Chondrocyte (in vitro differentiated cells): ENCODE data around the gene MRPL11. TPM values are rescaled to one million over a fixed set of nuclear protein-coding genes. Genes with fewer than 3 reads are reported as not detected.
A peak's percentile ranks its signal among the peaks of the same experiment; 100 is the strongest.

Experiments
- DNase-seq: peaks from one replicate; pipeline ENCODE4 v3.0.0; 2021; ENCODE audit warnings: mixed read lengths, low spot score
- H3K27ac Mint-ChIP-seq: one replicate; pipeline ENCODE4 v1.8.0; 2021; ENCODE audit warnings: mild to moderate bottlenecking, moderate library complexity, mixed read lengths; ENCODE audit not compliant: unreplicated experiment
- H3K27me3 Mint-ChIP-seq: 2 replicates; pipeline ENCODE4 v1.8.0; 2021; ENCODE audit warnings: low read depth, mixed read lengths
- H3K36me3 Mint-ChIP-seq: 2 replicates; pipeline ENCODE4 v1.8.0; 2021; ENCODE audit warnings: low read depth, mixed read lengths
- H3K4me1 Mint-ChIP-seq: 2 replicates; pipeline ENCODE4 v1.8.0; 2021; ENCODE audit warnings: low read depth, mild to moderate bottlenecking, mixed read lengths
- H3K4me3 Mint-ChIP-seq: one replicate; pipeline ENCODE4 v1.8.0; 2021; ENCODE audit warnings: mild to moderate bottlenecking, moderate library complexity, mixed read lengths; ENCODE audit not compliant: unreplicated experiment
- H3K9me3 Mint-ChIP-seq: 2 replicates; pipeline ENCODE4 v1.8.0; 2021; ENCODE audit warnings: low read depth, mixed read lengths
- CTCF ChIP-seq: fragments of 200-600 bp; sonication (generic); IDR thresholded peaks from 2 replicates; pipeline ENCODE4 v1.5.0; 2021; ENCODE audit warnings: antibody characterized with exemption, mild to moderate bottlenecking, moderate library complexity
- total RNA-seq: library from RNA; stranded (reverse); gene quantifications from 3 replicates; pipeline ENCODE4 v1.2.1, GENCODE V29; 2021

The MRPL11 gene
- total RNA-seq, 1 donor from 2014 or later = 30.9 TPM

- no peak overlapping the region for H3K4me3 Mint-ChIP-seq
- H3K36me3 Mint-ChIP-seq = no peaks in the 10 kb centered on the region
- no peak for DNase-seq
- peaks cover 37% of the 10 kb centered on the region for H3K27me3 Mint-ChIP-seq
- no peak for TF ChIP-seq CTCF
- peaks cover 26% of the 10 kb centered on the region for H3K4me1 Mint-ChIP-seq
- no peak overlapping the region for H3K27ac Mint-ChIP-seq
- H3K9me3 Mint-ChIP-seq = no peaks in the 10 kb centered on the region
Measured at GRCh38 chr11:66407651-66408050, 31.0 kb downstream of the MRPL11 start.

- Mint-ChIP-seq H3K4me1 (no peaks in the 10 kb centered on the region), H3K4me3 (no peak overlapping the region), H3K9me3 (no peaks in the 10 kb centered on the region), H3K27me3 (peaks cover 8% of the 10 kb centered on the region), H3K36me3 (no peaks in the 10 kb centered on the region), H3K27ac (no peak overlapping the region)
- DNase-seq = no peak
- TF ChIP-seq CTCF = no peak
Measured at GRCh38 chr11:66393954-66394353, 44.7 kb downstream of the MRPL11 start.

GRCh38 chr11:66391322-66391721 lies 47.3 kb downstream of the MRPL11 start:
- no peak overlapping the region for H3K27ac Mint-ChIP-seq
- no peak for DNase-seq
- H3K9me3 Mint-ChIP-seq = no peaks in the 10 kb centered on the region
- no peaks in the 10 kb centered on the region for H3K36me3 Mint-ChIP-seq
- H3K4me3 Mint-ChIP-seq = no peak overlapping the region
- H3K27me3 Mint-ChIP-seq = peaks cover 5% of the 10 kb centered on the region
- peaks cover 1% of the 10 kb centered on the region for H3K4me1 Mint-ChIP-seq
- TF ChIP-seq CTCF = no peak

GRCh38 chr11:66388780-66389386 lies 49.8 kb downstream of the MRPL11 start:
- no peak overlapping the region for H3K4me3 Mint-ChIP-seq
- H3K27ac Mint-ChIP-seq = no peak overlapping the region
- H3K9me3 Mint-ChIP-seq = no peaks in the 10 kb centered on the region
- H3K36me3 Mint-ChIP-seq = no peaks in the 10 kb centered on the region
- H3K4me1 Mint-ChIP-seq = peaks cover 5% of the 10 kb centered on the region
- peak; percentile 83 for TF ChIP-seq CTCF
- no peak for DNase-seq
- peaks cover 5% of the 10 kb centered on the region for H3K27me3 Mint-ChIP-seq

GRCh38 chr11:66386171-66387069 lies 52.2 kb downstream of the MRPL11 start:
- no peak overlapping the region for H3K27ac Mint-ChIP-seq
- no peak for DNase-seq
- H3K4me3 Mint-ChIP-seq = peak overlapping the region; percentile 45
- H3K36me3 Mint-ChIP-seq = no peaks in the 10 kb centered on the region
- H3K9me3 Mint-ChIP-seq = no peaks in the 10 kb centered on the region
- peak; percentile 94 for TF ChIP-seq CTCF
- peaks cover 2% of the 10 kb centered on the region for H3K27me3 Mint-ChIP-seq
- peaks cover 5% of the 10 kb centered on the region for H3K4me1 Mint-ChIP-seq

Other genes starting within 250 kb of the MRPL11 start
- 44.3 to 50.8 TPM (median 47.8 TPM) in 3 replicates for gene KLC2, start 181.1 kb downstream of the MRPL11 start, total RNA-seq
- gene RAB1B, start 170.2 kb downstream of the MRPL11 start, total RNA-seq = 124 to 125 TPM (median 124 TPM) in 3 replicates
- 2.5 to 2.8 TPM (median 2.8 TPM) in 3 replicates for gene CNIH2, start 160.7 kb downstream of the MRPL11 start, total RNA-seq
- 180 to 193 TPM (median 187 TPM) in 3 replicates for gene YIF1A, start 149.7 kb downstream of the MRPL11 start, total RNA-seq
- 2.0 to 4.7 TPM (median 4.3 TPM) in 3 replicates for gene TMEM151A, start 147.0 kb downstream of the MRPL11 start, total RNA-seq
- gene CD248, start 121.8 kb downstream of the MRPL11 start, total RNA-seq = 44.5 to 113 TPM (median 109 TPM) in 3 replicates
- gene RIN1, start 102.4 kb downstream of the MRPL11 start, total RNA-seq = 7.1 to 7.7 TPM (median 7.2 TPM) in 3 replicates
- gene BRMS1, start 93.7 kb downstream of the MRPL11 start, total RNA-seq = 22.4 to 23.6 TPM (median 23.3 TPM) in 3 replicates
- gene B4GAT1, start 91.2 kb downstream of the MRPL11 start, total RNA-seq = 18.2 to 30.4 TPM (median 21.1 TPM) in 3 replicates
- gene SLC29A2, start 67.1 kb downstream of the MRPL11 start, total RNA-seq = 2.6 to 8.9 TPM (median 7.9 TPM) in 3 replicates
- gene NPAS4, start 17.8 kb downstream of the MRPL11 start, total RNA-seq = 0.60 to 1.7 TPM (median 1.2 TPM) in 3 replicates
- 9.1 to 10.5 TPM (median 10.0 TPM) in 3 replicates for gene PELI3, start 28.1 kb upstream of the MRPL11 start, total RNA-seq
- 43.2 to 54.7 TPM (median 44.4 TPM) in 3 replicates for gene DPP3, start 41.6 kb upstream of the MRPL11 start, total RNA-seq
- gene BBS1, start 71.8 kb upstream of the MRPL11 start, total RNA-seq = 18.1 to 40.6 TPM (median 20.6 TPM) in 3 replicates
- gene ZDHHC24, start 107.2 kb upstream of the MRPL11 start, total RNA-seq = 13.5 to 16.2 TPM (median 13.8 TPM) in 3 replicates
- 0.07 TPM in 1 of 3 replicates, not detected in the others for gene ACTN3, start 108.1 kb upstream of the MRPL11 start, total RNA-seq
- not detected in 3 replicates for gene CTSF, start 129.8 kb upstream of the MRPL11 start, total RNA-seq
- gene CCDC87, start 154.2 kb upstream of the MRPL11 start, total RNA-seq = 0.23 to 0.32 TPM (median 0.27 TPM) in 3 replicates
- gene CCS, start 154.3 kb upstream of the MRPL11 start, total RNA-seq = 31.0 to 34.2 TPM (median 32.3 TPM) in 3 replicates
- gene RBM14, start 177.8 kb upstream of the MRPL11 start, total RNA-seq = 43.9 to 65.2 TPM (median 45.6 TPM) in 3 replicates
- 109 to 118 TPM (median 117 TPM) in 3 replicates for gene RBM4, start 199.9 kb upstream of the MRPL11 start, total RNA-seq
- 19.6 to 26.3 TPM (median 22.5 TPM) in 3 replicates for gene RBM4B, start 239.0 kb upstream of the MRPL11 start, total RNA-seq